ENCODE data around the gene GMPS.
"Not testable (repeated sequence)": the region's sequence is repeated elsewhere in the genome, so short reads cannot be mapped to it uniquely, and the experiment has no call there.

GMPS gene

GRCh38 chr3:155872904-155873646, 2.6 kb downstream of the GMPS start:
- no peak for DNase-seq

GRCh38 chr3:155876037-155876436, 5.6 kb downstream of the GMPS start:
- DNase-seq: no peak

GRCh38 chr3:155876503-155876902, 6.1 kb downstream of the GMPS start:
- no peak for DNase-seq

DNA sequence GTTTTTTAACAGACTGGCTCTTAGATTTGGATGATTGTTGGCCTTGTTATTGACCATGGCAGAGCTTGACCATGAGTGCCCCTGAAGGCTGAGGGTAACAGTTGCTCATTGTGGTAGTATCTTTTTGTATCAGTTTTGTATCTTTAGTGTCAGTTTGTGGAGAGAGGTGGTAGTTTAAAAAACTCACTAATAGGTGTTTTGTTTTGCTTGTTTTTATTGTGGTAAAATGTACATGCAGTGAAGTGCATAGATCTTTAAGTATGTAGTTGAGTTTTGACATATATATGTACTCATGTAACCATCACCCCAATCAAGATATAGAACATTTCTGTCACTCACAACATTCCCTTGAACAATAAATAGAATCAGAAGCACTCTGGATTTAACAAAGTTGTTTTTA, 9.8 kb downstream of the GMPS start:
- DNase-seq: no peak

DNA sequence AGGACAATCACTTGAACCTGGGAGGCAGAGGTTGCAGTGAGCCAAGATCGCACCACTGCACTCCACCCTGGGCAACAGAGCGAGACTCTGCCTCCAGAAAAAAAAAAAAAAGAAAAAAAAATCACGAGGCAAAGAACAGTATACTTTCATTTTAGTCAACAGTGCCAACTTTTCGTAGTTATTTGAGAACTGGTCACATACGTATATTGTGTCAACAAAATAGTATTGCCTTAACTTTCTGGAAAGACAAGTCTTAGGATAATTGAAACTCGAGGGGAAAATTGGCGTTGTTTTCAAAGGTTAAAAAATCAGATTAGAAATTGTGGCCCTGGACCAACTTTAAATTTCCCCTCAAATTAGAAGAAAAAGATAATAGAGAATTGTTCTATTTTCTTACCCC, 13.8 kb downstream of the GMPS start:
- DNase-seq: no peak

GRCh38 chr3:155885292-155885691, 14.8 kb downstream of the GMPS start:
- no peak for DNase-seq

DNA sequence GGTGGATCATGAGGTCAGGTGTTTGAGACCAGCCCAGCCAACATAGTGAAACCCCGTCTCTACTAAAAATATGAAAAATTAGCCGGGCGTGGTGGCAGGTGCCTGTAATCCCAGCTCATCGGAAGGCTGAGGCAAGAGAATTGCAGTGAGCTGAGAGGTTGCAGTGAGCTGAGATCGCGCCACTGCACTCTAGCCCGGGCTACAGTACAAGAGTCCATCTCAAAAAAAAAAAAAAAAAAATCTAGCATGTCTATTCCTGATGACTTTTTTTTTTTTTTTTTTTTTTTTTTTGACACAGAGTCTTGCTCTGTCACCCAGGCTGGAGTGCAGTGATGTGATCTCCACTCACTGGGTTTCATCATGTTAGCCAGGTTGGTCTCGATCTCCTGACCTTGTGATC, 15.9 kb downstream of the GMPS start:
- DNase-seq: not testable (repeated sequence)

DNA sequence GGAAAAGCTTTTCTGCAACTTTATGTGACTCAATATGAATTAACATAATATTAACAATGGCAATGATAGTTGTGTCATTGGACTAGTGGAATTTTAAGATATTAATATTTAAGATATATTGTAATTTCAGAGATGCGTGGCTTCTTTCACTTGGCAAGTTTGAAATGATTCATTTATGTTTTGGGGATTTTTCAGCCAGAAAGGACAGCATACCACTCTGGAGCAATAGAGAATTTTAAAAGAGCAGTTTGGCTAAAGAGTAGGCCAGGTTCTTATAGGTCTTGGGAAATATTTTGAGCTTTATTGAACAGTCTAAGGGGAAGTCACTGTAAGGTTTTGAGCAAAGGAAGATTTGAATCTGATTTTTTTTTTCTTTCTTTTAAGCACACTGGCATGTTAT, 16.5 kb downstream of the GMPS start:
- no peak for DNase-seq

- no peak for DNase-seq
Measured at GRCh38 chr3:155889212-155889611, 18.8 kb downstream of the GMPS start.

- no peak for DNase-seq
Measured at GRCh38 chr3:155889952-155890351, 19.5 kb downstream of the GMPS start.

DNA sequence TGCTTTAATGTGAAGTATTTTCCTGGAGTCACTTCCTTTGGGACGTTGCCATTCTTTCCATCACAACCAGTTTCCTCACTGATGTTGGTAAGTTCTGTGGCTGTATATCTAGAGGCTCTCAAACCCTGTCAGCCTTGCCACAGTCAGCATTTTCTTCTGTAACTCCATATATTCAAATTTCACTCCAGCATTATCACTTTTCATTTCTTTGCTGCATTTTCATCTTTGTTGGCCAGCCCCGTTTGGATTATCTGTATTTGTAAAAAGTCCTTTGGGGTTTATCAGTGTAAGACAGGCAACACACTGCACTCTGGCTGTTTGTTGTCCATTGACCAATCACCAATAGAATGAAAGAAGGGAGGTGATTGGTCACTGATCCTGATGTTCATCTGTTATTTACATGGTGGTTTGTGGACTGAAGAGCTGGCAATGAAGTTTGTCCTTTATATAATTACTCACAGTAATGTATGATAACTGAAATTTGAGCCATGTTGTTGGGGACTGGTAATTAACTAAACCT, 20.3 kb downstream of the GMPS start:
- DNase-seq: no peak

- DNase-seq: no peak
Measured at GRCh38 chr3:155891321-155891720, 20.9 kb downstream of the GMPS start.

GRCh38 chr3:155895379-155895900, 25.0 kb downstream of the GMPS start:
- no peak for DNase-seq

DNA sequence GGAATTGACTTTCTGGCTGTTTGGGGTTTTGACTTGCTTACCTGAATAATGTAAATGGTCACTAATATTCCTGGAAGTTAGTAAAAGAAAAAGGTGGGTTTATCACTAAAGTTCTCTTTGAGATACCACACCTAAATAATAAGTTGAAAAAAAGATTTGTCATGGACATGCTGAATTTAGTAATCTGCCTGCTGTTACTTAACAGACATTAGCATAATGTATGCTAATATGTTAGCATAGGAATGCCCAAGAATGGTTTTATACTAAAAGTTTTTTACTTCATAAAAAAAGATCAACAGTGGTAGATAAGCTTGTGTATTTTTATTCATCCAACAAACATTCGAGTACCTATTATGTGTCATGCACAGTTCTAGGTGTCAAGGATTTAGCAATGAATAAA, 36.5 kb downstream of the GMPS start:
- DNase-seq: no peak

- DNase-seq: no peak
Measured at GRCh38 chr3:155908086-155908485, 37.6 kb downstream of the GMPS start.

DNA sequence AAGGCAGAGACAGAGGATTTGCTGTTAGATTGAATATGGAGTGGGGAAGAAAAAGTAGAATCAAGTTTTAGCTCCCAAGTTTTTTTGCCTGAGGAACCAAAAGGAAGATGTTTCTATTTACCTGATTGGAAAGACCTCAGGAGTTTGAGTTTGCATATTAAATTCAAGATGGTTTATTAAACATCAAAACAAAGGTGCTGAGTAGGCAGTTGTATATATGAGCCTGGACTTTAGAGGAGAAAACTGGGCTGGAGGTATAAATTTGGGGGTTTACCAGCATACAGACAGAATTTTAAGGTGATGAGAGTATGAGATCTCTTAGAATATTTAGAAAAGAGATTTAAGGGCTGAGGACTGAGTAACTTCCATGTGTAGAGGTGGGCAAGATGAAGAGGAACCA, 38.2 kb downstream of the GMPS start:
- no peak for DNase-seq

DNA sequence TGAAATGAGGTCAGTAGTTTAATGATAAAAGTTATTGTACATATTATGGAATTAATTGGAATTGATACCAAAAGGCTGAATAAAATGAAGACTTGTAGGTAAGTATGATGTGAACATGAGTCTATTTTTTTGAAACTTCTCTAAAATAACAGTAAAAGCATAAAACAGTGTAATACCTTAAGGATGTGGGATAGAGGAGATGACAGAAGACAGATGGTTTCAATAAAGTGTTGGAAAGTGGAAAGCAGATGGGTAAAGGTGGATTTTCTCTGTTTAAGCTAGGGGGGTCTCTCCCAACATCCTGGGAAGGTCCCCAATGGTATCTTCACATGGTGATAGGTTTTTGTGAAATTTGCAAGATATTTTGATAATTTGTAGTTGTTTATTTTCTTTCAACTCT, 41.6 kb downstream of the GMPS start:
- DNase-seq: no peak

GRCh38 chr3:155912579-155913190, 42.2 kb downstream of the GMPS start:
- DNase-seq: no peak

GRCh38 chr3:155917781-155918180, 47.3 kb downstream of the GMPS start:
- DNase-seq: no peak

DNA sequence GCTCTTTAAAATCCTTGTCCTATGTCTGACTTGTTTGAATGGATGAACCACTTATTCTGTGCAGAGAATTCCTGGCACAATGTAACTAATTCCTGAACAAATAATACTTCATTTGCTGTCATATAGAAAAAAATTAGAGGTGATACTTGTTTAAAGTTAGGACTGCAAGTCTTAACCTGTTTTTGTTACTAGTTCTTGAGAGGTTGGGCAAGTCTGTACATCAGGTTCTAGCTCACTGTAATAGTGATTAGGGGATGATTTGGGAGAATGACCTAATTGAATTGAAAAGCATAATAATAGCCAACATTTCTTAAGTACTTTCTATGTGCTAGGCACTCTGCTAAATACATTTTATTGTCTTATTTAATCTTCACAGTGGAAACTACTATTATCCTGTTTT, 49.3 kb downstream of the GMPS start:
- DNase-seq: no peak

DNA sequence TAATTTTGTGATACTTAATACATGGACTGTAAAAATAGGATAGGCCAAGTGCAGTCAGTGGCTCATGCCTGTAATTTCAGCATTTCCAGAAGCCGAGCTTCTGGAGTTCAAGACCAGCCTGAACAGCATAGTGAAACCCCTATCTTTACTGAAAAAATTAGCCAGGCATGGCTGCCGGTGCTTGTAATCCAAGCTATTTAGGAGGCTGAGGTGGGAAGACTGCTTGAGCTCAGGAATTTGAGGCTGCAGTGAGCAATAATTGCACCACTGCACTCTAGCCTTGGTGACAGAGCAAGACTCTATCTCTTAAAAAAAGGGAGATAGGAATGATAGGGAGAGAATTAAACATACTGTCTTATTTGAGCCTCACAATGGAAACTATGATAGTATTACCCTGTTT, 51.0 kb downstream of the GMPS start:
- no peak for DNase-seq

- no peak for DNase-seq
Measured at GRCh38 chr3:155934230-155934629, 63.8 kb downstream of the GMPS start.

- no peak for DNase-seq
Measured at GRCh38 chr3:155938409-155938808, 68.0 kb downstream of the GMPS start.

GRCh38 chr3:155941354-155941753, 70.9 kb downstream of the GMPS start:
- no peak for DNase-seq
